Psoas muscle (tissue), 8 donors: Measurements from ENCODE around the gene CHD2. TPM values are rescaled to one million over a fixed set of nuclear protein-coding genes. Genes with fewer than 3 reads are reported as not detected.

Experiments
- ATAC-seq, 4 donors: fragments of 200-7000 bp; cut with Tn5 transposase; one replicate each; pipeline ENCODE4 v1.9.1; 2020; ENCODE audit warnings: moderate library complexity in 3 of 4, mild to moderate bottlenecking in 2 of 4
- DNase-seq, 2 donors: peaks; one replicate each; pipeline ENCODE4 v3.0.0-alpha.2; 2020
- H3K27ac ChIP-seq: fragments of 200-600 bp; one replicate; pipeline ENCODE4 v1.8.0; 2022
- H3K27me3 ChIP-seq, 3 donors: fragments of 200-600 bp in 1 of 3; one replicate each; pipeline versions ENCODE4 v1.6.1 to v1.8.0; 2013 to 2022; ENCODE audit warnings: low read length in 2 of 3, mild to moderate bottlenecking in 2 of 3, moderate library complexity in 1 of 3; ENCODE audit not compliant: insufficient read depth in 3 of 3
- H3K36me3 ChIP-seq, 2 donors: fragments of 200-600 bp in 1 of 2; one replicate each; pipeline versions ENCODE4 v1.6.1 to v1.8.0; 2013 to 2022; ENCODE audit warnings: low read depth in 1 of 2, mild to moderate bottlenecking in 1 of 2, moderate library complexity in 1 of 2; ENCODE audit not compliant: insufficient read depth in 1 of 2
- H3K4me1 ChIP-seq: fragments of 200-600 bp; one replicate; pipeline ENCODE4 v1.8.0; 2022
- H3K4me3 ChIP-seq: fragments of 200-600 bp; one replicate; pipeline ENCODE4 v1.8.0; 2022; ENCODE audit warnings: mild to moderate bottlenecking
- H3K9me3 ChIP-seq: fragments of 200-600 bp; one replicate; pipeline ENCODE4 v1.8.0; 2022
- CTCF ChIP-seq: fragments of 200-600 bp; IDR thresholded peaks from one replicate; pipeline ENCODE4 v1.8.0; 2022; ENCODE audit warnings: antibody characterized with exemption
- WGBS, 3 donors: extraction: QIAGEN DNeasy Blood & Tissue Kit; methylation state at CpG; one replicate each; pipeline versions ENCODE4 v1.1.6 to v1.1.7; 2013; 5-methylcytosine and 5-hydroxymethylcytosine counted together
- intact Hi-C, 2 donors: fragments of 100-400 bp; cut with DNase I; formaldehyde crosslinking; loops; one replicate each; pipeline versions ENCODE4 v1.11.0 to v1.14.2; 2022
- polyA plus RNA-seq, 3 donors: library from polyadenylated mRNA; stranded (reverse); fragments of 200-250 nt; gene quantifications; one replicate each; pipeline ENCODE4 v1.2.3, GENCODE V29; 2013
- total RNA-seq, 4 donors: library from RNA; stranded (reverse); fragmentation: NEBNext Ultra II Directional in 2 of 4; extraction: Animal tissue kit (Norgen Biotek cat#: 25700) in 2 of 4; gene quantifications; one replicate each; pipeline versions ENCODE4 v1.2.1 to v1.2.4, GENCODE V29; 2021 to 2023
- donor health status: healthy with polysubstance abuse.
- donor health status: DM: no; HTN: no; CAD: no; lungs with moderate emphysema.
- donor health status: Bipolar disorder and iron deficiency.
- donor health status: healthy.
- donor health status: DM: yes; HTN: yes; CAD: no.
- donor health status: DM: no; HTN: no; CAD: no.
- donor health status: DM: no; HTN: no; CAD: no.
- donor health status: DM: yes; HTN: yes; CAD: no.

The CHD2 gene
- total and polyA plus RNA-seq, 7 donors = 11.1 to 53.0 (median 40.9) TPM

DNA sequence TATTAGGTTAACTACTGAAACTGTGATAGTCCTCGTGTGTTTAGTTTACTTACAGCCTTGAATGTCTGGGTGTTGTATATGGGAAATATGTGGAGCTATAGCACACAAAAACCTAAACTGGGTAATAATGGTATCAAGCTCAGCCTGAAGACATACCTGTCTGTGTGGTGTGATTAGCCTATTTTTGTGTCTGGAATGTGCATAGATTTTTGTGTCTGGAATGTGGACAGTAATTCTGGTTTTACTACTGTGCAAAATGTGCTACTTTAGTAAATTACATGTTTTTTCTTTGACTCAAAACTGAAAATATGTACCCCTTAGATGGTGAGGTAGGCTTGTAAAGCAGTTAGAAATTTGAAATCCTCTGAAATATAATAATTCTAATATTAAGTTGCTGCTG is 43.5 kb downstream of the CHD2 start:
- intact Hi-C loops = loop anchor here in 1 of 2 donors (10.0 kb wide), 1 partner anchor 51 kb away; no protein-coding TSS in a partner anchor
- Histone ChIP-seq H3K36me3 (peaks cover 25 to 97% of the 10 kb centered on the region in 2 donors), H3K4me3 (no peak overlapping the region), H3K4me1 (no peaks in the 10 kb centered on the region), H3K27ac (no peak overlapping the region), H3K27me3 (no peaks in the 10 kb centered on the region), H3K9me3 (peaks cover 3% of the 10 kb centered on the region)
- DNase-seq (no peak), ATAC-seq (no peak)
- WGBS, 3 donors = 76 to 88% (median 88%) methylated on average over 1 of the region's 1 CpG
- no peak for TF ChIP-seq CTCF

DNA sequence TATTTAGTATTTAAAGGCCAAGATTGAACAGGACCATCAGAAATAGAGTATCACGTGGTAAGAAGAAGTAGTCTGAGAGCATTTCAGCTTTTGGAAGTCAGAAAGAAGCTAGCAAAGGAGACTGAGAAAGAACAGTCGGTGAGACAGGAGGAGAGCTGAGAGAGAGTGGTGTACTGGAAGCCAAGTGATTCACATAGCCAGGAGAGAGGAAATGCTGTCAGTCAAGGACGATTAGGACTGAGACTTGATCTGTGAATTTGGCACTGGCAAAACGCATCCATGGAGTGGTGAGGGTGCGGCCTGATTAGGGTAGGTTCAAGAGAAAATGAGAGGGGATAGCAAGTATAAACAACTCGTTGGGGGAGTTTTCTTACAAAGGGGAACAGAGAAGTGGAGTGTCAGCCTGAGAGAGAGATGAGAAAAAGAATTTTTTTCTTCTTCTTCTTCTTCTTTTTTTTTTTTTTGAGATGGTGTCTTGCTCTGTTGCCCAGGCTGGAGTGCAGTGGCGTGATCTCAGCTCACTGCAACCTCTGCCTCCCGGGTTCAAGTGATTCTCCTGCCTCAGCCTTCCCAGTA is 44.9 kb downstream of the CHD2 start:
- H3K4me1 ChIP-seq = no peaks in the 10 kb centered on the region
- peak overlapping the region; percentile 19 for H3K27ac ChIP-seq
- no peaks in the 10 kb centered on the region for H3K27me3 ChIP-seq
- peaks cover 17% of the 10 kb centered on the region for H3K9me3 ChIP-seq
- no peak for DNase-seq
- H3K4me3 ChIP-seq = no peak overlapping the region
- TF ChIP-seq CTCF = no peak
- intact Hi-C loops = loop anchor here in 1 of 2 donors (10.0 kb wide), 1 partner anchor 50 kb away; no protein-coding TSS in a partner anchor
- H3K36me3 ChIP-seq = peaks cover 24 to 97% of the 10 kb centered on the region in 2 donors
- ATAC-seq = peak; percentile 56 to 84 (median 75)
- WGBS, 3 donors = 60 to 81% (median 64%) methylated on average over 7 to 8 of the region's 8 CpGs

- DNase-seq = no peak
- no peak overlapping the region for H3K27ac ChIP-seq
- peak in 1 of 4 donors; percentile 13 for ATAC-seq
- WGBS, 3 donors = 81 to 90% (median 82%) methylated on average over 5 of the region's 5 CpGs
- TF ChIP-seq CTCF = no peak
- no peaks in the 10 kb centered on the region for H3K27me3 ChIP-seq
- H3K9me3 ChIP-seq = peaks cover 17% of the 10 kb centered on the region
- no peak overlapping the region for H3K4me3 ChIP-seq
- H3K36me3 ChIP-seq = peaks cover 24 to 97% of the 10 kb centered on the region in 2 donors
- intact Hi-C loops = loop anchor here in 1 of 2 donors (10.0 kb wide), 1 partner anchor 48 kb away; no protein-coding TSS in a partner anchor
- H3K4me1 ChIP-seq = peaks cover 12% of the 10 kb centered on the region
These were observed 47.1 kb downstream of the CHD2 start for GRCh38 chr15:92947071-92947730.

DNA sequence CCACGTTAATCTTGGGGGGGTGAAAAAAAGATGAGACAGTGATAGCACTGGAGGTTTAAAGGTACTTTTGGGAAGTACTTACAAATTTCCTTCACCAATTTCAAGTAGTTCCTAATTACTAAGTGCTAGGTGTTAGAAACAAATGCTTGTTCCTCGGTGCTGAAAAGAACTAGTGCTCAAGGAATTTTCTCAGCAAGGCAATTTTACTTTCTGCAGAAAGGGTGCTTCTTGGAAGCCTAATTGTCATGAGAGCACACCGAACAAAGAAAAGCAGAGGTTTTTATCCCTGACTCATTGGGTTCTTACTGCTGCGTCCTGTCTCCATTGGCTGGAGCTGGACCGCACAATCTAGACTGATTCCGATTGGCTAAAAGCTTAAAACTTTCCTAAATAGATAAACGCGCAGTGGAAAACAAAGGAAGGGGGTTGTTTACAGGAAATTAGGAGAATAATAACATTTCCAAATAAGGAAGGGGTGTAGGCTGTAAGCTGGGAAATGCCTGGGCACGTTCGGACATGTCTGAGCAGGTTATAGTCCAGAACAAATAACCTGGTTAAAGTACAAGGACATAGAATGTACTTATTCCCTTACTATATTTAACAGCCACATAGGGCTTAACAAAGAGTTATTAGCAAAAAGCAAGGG is 49.6 kb downstream of the CHD2 start:
- 94 to 97% (median 97%) methylated on average over 10 of the region's 10 CpGs for WGBS, 3 donors
- Histone ChIP-seq H3K36me3 (peaks cover 28 to 97% of the 10 kb centered on the region in 2 donors), H3K9me3 (peaks cover 17% of the 10 kb centered on the region), H3K27me3 (no peaks in the 10 kb centered on the region), H3K4me3 (no peak overlapping the region), H3K4me1 (peaks cover 12% of the 10 kb centered on the region), H3K27ac (peak overlapping the region; percentile 47)
- DNase-seq (no peak), ATAC-seq (no peak)
- no peak for TF ChIP-seq CTCF
- intact Hi-C loops = loop anchor here (10.0 kb wide), 2 partner anchors 45 to 65 kb away; no protein-coding TSS in a partner anchor
